HEK293 (cell line): ENCODE data around the gene COL18A1.
A peak's percentile ranks its signal among the peaks of the same experiment; 100 is the strongest.

Source experiments
- CTCF ChIA-PET: fragments of 350-600 bp; formaldehyde crosslinking; extraction: SDS; loops from one replicate; lab custom pipeline; 2021; ENCODE audit warnings: antibody characterized with exemption; lab: Yijun Ruan, JAX
- POLR2A ChIA-PET: fragments of 300-600 bp; formaldehyde crosslinking; extraction: SDS; loops from one replicate; lab custom pipeline; 2020; ENCODE audit warnings: antibody characterized with exemption, inconsistent platforms; lab: Yijun Ruan, JAX
- H3K27ac ChIP-seq: fragments of 200-500 bp; sonication (Bioruptor generic); 2 replicates; pipeline ENCODE4 v1.5.1; 2014; ENCODE audit warnings: low read depth, low read length, control low read depth, inconsistent platforms; ENCODE audit errors: extremely low read depth
- H3K36me3 ChIP-seq, 2 experiments: fragments of 200-500 bp in 1 of 2; sonication (Bioruptor generic) in 1 of 2; 1 replicate in 1 of 2; 2 replicates in 1 of 2; pipeline ENCODE4 v1.5.1; 2014 to 2017; ENCODE audit warnings: inconsistent platforms in 2 of 2, low read length in 2 of 2; ENCODE audit not compliant: control insufficient read depth in 2 of 2, insufficient read depth in 1 of 2
- H3K4me1 ChIP-seq: fragments of 200-500 bp; sonication (Bioruptor generic); 2 replicates; pipeline ENCODE4 v1.5.1; 2014; ENCODE audit warnings: mild to moderate bottlenecking, low read length, inconsistent platforms; ENCODE audit not compliant: control insufficient read depth, insufficient read depth
- H3K4me3 ChIP-seq: 2 replicates; pipeline ENCODE4 v1.5.1; 2011; ENCODE audit warnings: low read depth, mild to moderate bottlenecking, control low read depth, low read length, moderate library complexity
- H3K9me3 ChIP-seq: fragments of 200-500 bp; sonication (Bioruptor generic); 2 replicates; pipeline ENCODE4 v1.5.1; 2014; ENCODE audit warnings: low read depth, low read length, inconsistent platforms; ENCODE audit not compliant: control insufficient read depth, insufficient read depth
- FEZF1 ChIP-seq: fragments of 450-650 bp; formaldehyde crosslinking; IDR thresholded peaks from 2 replicates; pipeline ENCODE4 v1.5.1; 2016; ENCODE audit warnings: missing biosample characterization, missing genetic modification characterization
- KLF9 ChIP-seq: fragments of 450-650 bp; formaldehyde crosslinking; IDR thresholded peaks from 2 replicates; pipeline ENCODE4 v1.5.1; 2016; ENCODE audit warnings: missing biosample characterization, missing genetic modification characterization, low read depth
- ZBTB17 ChIP-seq: fragments of 450-650 bp; formaldehyde crosslinking; IDR thresholded peaks from 2 replicates; pipeline ENCODE4 v1.5.1; 2016; ENCODE audit warnings: missing biosample characterization, missing genetic modification characterization
- ZBTB49 ChIP-seq: fragments of 450-650 bp; formaldehyde crosslinking; IDR thresholded peaks from 2 replicates; pipeline ENCODE4 v1.5.1; 2016; ENCODE audit warnings: missing biosample characterization, missing genetic modification characterization, low read depth
- ZBTB7A ChIP-seq: fragments of 450-650 bp; formaldehyde crosslinking; IDR thresholded peaks from 2 replicates; pipeline ENCODE4 v1.5.1; 2016; ENCODE audit warnings: low read depth, missing biosample characterization, missing genetic modification characterization
- ZEB2 ChIP-seq: fragments of 450-650 bp; formaldehyde crosslinking; IDR thresholded peaks from 2 replicates; pipeline ENCODE4 v1.5.1; 2016; ENCODE audit warnings: missing biosample characterization, missing genetic modification characterization
- ZNF138 ChIP-seq: fragments of 450-650 bp; formaldehyde crosslinking; IDR thresholded peaks from 2 replicates; pipeline ENCODE4 v1.5.1; 2016; ENCODE audit warnings: missing biosample characterization, missing genetic modification characterization, borderline replicate concordance
- ZNF146 ChIP-seq: fragments of 450-650 bp; formaldehyde crosslinking; IDR thresholded peaks from 2 replicates; pipeline ENCODE4 v1.5.1; 2016; ENCODE audit warnings: missing biosample characterization, missing genetic modification characterization
- ZNF175 ChIP-seq: fragments of 450-650 bp; formaldehyde crosslinking; IDR thresholded peaks from 2 replicates; pipeline ENCODE4 v1.5.1; 2016; ENCODE audit warnings: missing biosample characterization, missing genetic modification characterization
- ZNF2 ChIP-seq: fragments of 450-650 bp; formaldehyde crosslinking; IDR thresholded peaks from 2 replicates; pipeline ENCODE4 v1.5.1; 2016; ENCODE audit warnings: missing biosample characterization, missing genetic modification characterization
- ZNF311 ChIP-seq: fragments of 450-650 bp; formaldehyde crosslinking; IDR thresholded peaks from 2 replicates; pipeline ENCODE4 v1.5.1; 2017; ENCODE audit warnings: missing biosample characterization, missing genetic modification characterization, borderline replicate concordance
- ZNF350 ChIP-seq: fragments of 450-650 bp; formaldehyde crosslinking; IDR thresholded peaks from 2 replicates; pipeline ENCODE4 v1.5.0; 2017; ENCODE audit warnings: missing biosample characterization, mild to moderate bottlenecking, missing genetic modification characterization
- ZNF423 ChIP-seq: fragments of 450-650 bp; formaldehyde crosslinking; IDR thresholded peaks from 2 replicates; pipeline ENCODE4 v1.5.1; 2016; ENCODE audit warnings: missing biosample characterization, missing genetic modification characterization
- ZNF510 ChIP-seq: fragments of 450-650 bp; formaldehyde crosslinking; IDR thresholded peaks from 2 replicates; pipeline ENCODE4 v1.5.1; 2018; ENCODE audit warnings: mild to moderate bottlenecking, missing genetic modification characterization, missing biosample characterization; ENCODE audit not compliant: insufficient replicate concordance
- ZNF529 ChIP-seq: fragments of 450-650 bp; formaldehyde crosslinking; IDR thresholded peaks from 2 replicates; pipeline ENCODE4 v1.5.1; 2017; ENCODE audit warnings: missing genetic modification characterization, missing biosample characterization; ENCODE audit not compliant: insufficient replicate concordance
- ZNF561 ChIP-seq: fragments of 450-650 bp; IDR thresholded peaks from 2 replicates; pipeline ENCODE4 v1.5.1; 2018; ENCODE audit warnings: missing biosample characterization, missing genetic modification characterization, borderline replicate concordance
- ZNF580 ChIP-seq: fragments of 450-650 bp; formaldehyde crosslinking; IDR thresholded peaks from 2 replicates; pipeline ENCODE4 v1.5.1; 2016; ENCODE audit warnings: missing biosample characterization, missing genetic modification characterization
- ZNF610 ChIP-seq: fragments of 450-650 bp; formaldehyde crosslinking; IDR thresholded peaks from 2 replicates; pipeline ENCODE4 v1.5.1; 2016; ENCODE audit warnings: missing biosample characterization, missing genetic modification characterization, borderline replicate concordance
- ZNF639 ChIP-seq: fragments of 450-650 bp; formaldehyde crosslinking; IDR thresholded peaks from 2 replicates; pipeline ENCODE4 v1.5.1; 2016; ENCODE audit warnings: missing biosample characterization, missing genetic modification characterization
- ZSCAN4 ChIP-seq: fragments of 450-650 bp; formaldehyde crosslinking; IDR thresholded peaks from 2 replicates; pipeline ENCODE4 v1.5.1; 2017; ENCODE audit warnings: missing biosample characterization, missing genetic modification characterization

The COL18A1 gene

GRCh38 chr21:45401054-45401518 is 3.9 kb upstream of the COL18A1 start (continued):
- 0 out of 2 replicates have a peak, but pooled peaks have one; percentile 27 for TF ChIP-seq ZNF639 (tag by site-specific recombination)
- TF ChIP-seq ZNF311 (tag by site-specific recombination), result no peak
- no peak for TF ChIP-seq ZNF146 (tag by site-specific recombination)
- TF ChIP-seq ZNF529 (tag by site-specific recombination), result peak; percentile 13
- no peak for TF ChIP-seq ZNF2
- TF ChIP-seq ZBTB49 (tag by site-specific recombination), result no peak
- no peak for TF ChIP-seq ZBTB17 (tag by site-specific recombination)
- no peak for TF ChIP-seq ZBTB7A (tag by site-specific recombination)
- TF ChIP-seq ZNF561 (tag by site-specific recombination), result no peak
- TF ChIP-seq ZNF610 (tag by site-specific recombination), result peak; percentile 75

GRCh38 chr21:45401916-45402900 is 2.8 kb upstream of the COL18A1 start:
- TF ChIP-seq ZNF175 (tag by site-specific recombination) (no peak), ZNF580 (tag by site-specific recombination) (no peak), ZNF311 (tag by site-specific recombination) (0 out of 2 replicates have a peak, but pooled peaks have one; percentile 38)
- CTCF ChIA-PET, result interaction anchor here (0.6 to 2.4 kb wide), 4 partner anchors 34 to 194 kb away, joined by 3 to 7 read pairs (median 4); no protein-coding TSS in a partner anchor

GRCh38 chr21:45403133-45403824 is 1.7 kb upstream of the COL18A1 start:
- H3K36me3 ChIP-seq, result peaks cover 0 to 8% of the 10 kb centered on the region in 2 experiments; a peak in 1 of 3 replicates
- CTCF ChIA-PET, result no interaction called here
- no peak overlapping the region for H3K4me3 ChIP-seq
- H3K9me3 ChIP-seq, result no peaks in the 10 kb centered on the region
- TF ChIP-seq ZEB2 (tag by site-specific recombination) (no peak), KLF9 (tag by site-specific recombination) (peak; percentile 26; the same call in 1 of the 2 replicates), ZNF350 (tag by site-specific recombination) (no peak), ZSCAN4 (tag by site-specific recombination) (peak; percentile 92), ZNF138 (no peak), ZNF510 (tag by site-specific recombination) (no peak), FEZF1 (tag by site-specific recombination) (no peak), ZNF423 (tag by site-specific recombination) (no peak)
- TF ChIP-seq, all 188 proteins: peak for 2
- Histone ChIP-seq H3K27ac (no peak overlapping the region), H3K4me1 (no peaks in the 10 kb centered on the region)
- POLR2A ChIA-PET, result no interaction called here

More at GRCh38 chr21:45401916-45402900, 2.8 kb upstream of the COL18A1 start:
- no peaks in the 10 kb centered on the region for H3K36me3 ChIP-seq
- H3K27ac ChIP-seq, result no peak overlapping the region
- no peak overlapping the region for H3K4me3 ChIP-seq
- POLR2A ChIA-PET, result interaction anchor here (1.2 kb wide), 1 partner anchor 115 kb away, joined by 3 read pairs; the partner anchor contains the start of gene POFUT2
- H3K9me3 ChIP-seq, result no peaks in the 10 kb centered on the region
- H3K4me1 ChIP-seq, result no peaks in the 10 kb centered on the region
